PC-9 (cell line): ENCODE measurements around the gene ADAM8.

Source experiments
- CTCF ChIP-seq: fragments of 200-600 bp; sonication (generic); conservative IDR thresholded peaks from 2 replicates; pipeline ENCODE4 v1.6.1; 2017; ENCODE audit warnings: mixed run types, antibody characterized with exemption, mild to moderate bottlenecking, moderate library complexity
- EZH2 ChIP-seq: fragments of 200-600 bp; sonication (generic); IDR thresholded peaks from 2 replicates; pipeline ENCODE4 v1.8.0; 2017; ENCODE audit warnings: antibody characterized with exemption, low read depth

GRCh38 chr10:133313192-133313591, 36.5 kb upstream of the ADAM8 start:
- no peak for TF ChIP-seq EZH2
- no peak for TF ChIP-seq CTCF
